Measurements from ENCODE around the gene APOBEC3H. TPM values are rescaled to one million over a fixed set of nuclear protein-coding genes. Genes with fewer than 3 reads are reported as not detected.

Gene APOBEC3H
- total and polyA plus RNA-seq, 3 experiments from 2014 or later = 10.8 to 11.7 (median 11.0) TPM

- Histone ChIP-seq H3K36me3 (ENCODE audit: insufficient read depth, low read length) (no peaks in the 10 kb centered on the region), H3K4me1 (ENCODE audit: insufficient read depth, low read length) (peaks cover 93% of the 10 kb centered on the region), H3K9me3 (ENCODE audit: low read length) (no peaks in the 10 kb centered on the region), H3K4me3 (ENCODE audit: low read length) (no peak overlapping the region), H3K27ac (ENCODE audit: low read depth, low read length) (peak overlapping the region; percentile 85), H3K27me3 (ENCODE audit: insufficient read depth, low read length, poor library complexity, severe bottlenecking) (no peaks in the 10 kb centered on the region)
- POLR2A ChIA-PET = interaction anchor here (0.5 to 1.4 kb wide), 4 partner anchors 12 to 1184 kb away, joined by 3 to 6 read pairs (median 4); no protein-coding TSS in a partner anchor
- H3K4me1 Mint-ChIP-seq = peaks cover 85 to 99% (median 94%) of the 10 kb centered on the region in 3 donors
- no peak for DNase-seq
- H3K27me3 Mint-ChIP-seq = peaks cover 0 to 4% of the 10 kb centered on the region in 2 donors
- peak overlapping the region; percentile 92 to 100 (median 100) for H3K27ac Mint-ChIP-seq
- no peaks in the 10 kb centered on the region for H3K9me3 Mint-ChIP-seq
- peak overlapping the region; percentile 51 to 87 (median 84) for H3K4me3 Mint-ChIP-seq
- H3K36me3 Mint-ChIP-seq = peaks cover 0 to 7% (median 3%) of the 10 kb centered on the region in 3 donors
- CTCF ChIA-PET = interaction anchor here (1.1 kb wide), 1 partner anchor 26 kb away, joined by 3 read pairs; no protein-coding TSS in a partner anchor
Measured at GRCh38 chr22:39092111-39092862, 4.8 kb upstream of the APOBEC3H start.

DNA sequence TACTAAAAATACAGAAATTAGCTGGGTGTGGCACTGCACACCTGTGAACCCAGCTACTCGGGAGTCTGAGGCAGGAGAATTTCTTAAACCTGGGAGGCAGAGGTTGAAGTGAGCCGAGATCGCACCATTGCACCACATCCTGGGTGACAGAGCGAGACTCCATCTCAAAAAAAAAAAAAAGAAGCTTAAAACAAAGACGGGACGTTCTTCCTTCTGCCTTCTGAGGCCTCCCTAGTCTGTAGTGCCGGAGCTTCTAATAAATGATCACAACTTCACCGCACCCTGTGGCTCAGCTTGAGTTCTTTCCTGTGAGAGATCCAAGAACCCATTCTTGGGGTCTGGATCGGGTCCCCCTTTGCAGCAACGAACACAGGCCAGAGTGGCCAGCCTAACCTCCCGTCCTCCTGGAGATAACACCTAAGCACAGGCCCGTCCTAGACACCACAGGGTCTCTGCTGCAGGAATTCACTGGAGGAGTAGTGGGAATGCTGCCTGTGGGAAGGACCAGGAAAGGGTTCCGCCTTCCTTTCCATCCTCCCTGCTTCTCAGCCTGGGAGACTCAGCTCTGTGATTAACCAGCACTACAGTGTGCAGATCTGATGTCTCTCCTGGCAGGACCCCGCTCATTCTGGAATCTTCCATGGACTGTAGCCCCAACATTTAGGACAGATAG, 2.2 kb upstream of the APOBEC3H start:
- H3K9me3 ChIP-seq (ENCODE audit: low read length) = no peaks in the 10 kb centered on the region
- ChIA-PET POLR2A (interaction anchor here (0.6 to 1.5 kb wide), 7 partner anchors 10 to 81 kb away, joined by 3 to 7 read pairs (median 4); partner anchors contain the start of genes APOBEC3C and APOBEC3G), CTCF (interaction anchor here (0.7 to 2.0 kb wide), 7 partner anchors 17 to 224 kb away, joined by 3 to 10 read pairs (median 4); no protein-coding TSS in a partner anchor)
- Mint-ChIP-seq H3K9me3 (no peaks in the 10 kb centered on the region), H3K27ac (peak overlapping the region; percentile 92 to 99 (median 96)), H3K27me3 (peaks cover 0 to 5% of the 10 kb centered on the region in 2 donors), H3K4me1 (peaks cover 87 to 99% (median 94%) of the 10 kb centered on the region in 3 donors), H3K4me3 (peak overlapping the region; percentile 56 to 80 (median 69)), H3K36me3 (no peaks in the 10 kb centered on the region)
- peak overlapping the region; percentile 43 for H3K27ac ChIP-seq (ENCODE audit: low read depth, low read length)
- H3K4me1 ChIP-seq (ENCODE audit: insufficient read depth, low read length) = peaks cover 96% of the 10 kb centered on the region
- no peaks in the 10 kb centered on the region for H3K27me3 ChIP-seq (ENCODE audit: insufficient read depth, low read length, poor library complexity, severe bottlenecking)
- H3K36me3 ChIP-seq (ENCODE audit: insufficient read depth, low read length) = no peaks in the 10 kb centered on the region
- peak in 4 of 5 donors; percentile 36 to 75 (median 60) for DNase-seq
- H3K4me3 ChIP-seq (ENCODE audit: low read length) = peak overlapping the region; percentile 42

DNA sequence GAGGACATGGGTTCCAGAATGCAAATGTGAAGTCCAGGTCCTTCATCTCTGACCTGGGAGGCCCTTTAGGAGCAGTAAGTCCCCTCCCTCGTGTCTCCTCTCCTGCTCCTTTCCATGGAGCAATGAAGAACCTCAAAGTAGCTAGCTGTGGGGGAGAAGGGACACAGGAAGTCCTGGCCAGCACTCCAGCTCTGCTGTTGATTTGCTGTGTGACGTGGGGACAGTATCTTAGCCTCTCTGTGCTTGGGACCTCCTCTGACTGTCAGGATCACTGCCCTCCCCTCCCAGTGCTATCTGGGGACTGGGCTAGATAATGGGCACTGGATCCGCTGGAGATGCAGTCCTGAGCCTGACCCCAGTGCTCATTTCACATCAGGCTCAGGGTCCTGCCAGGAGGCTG, 1.1 kb upstream of the APOBEC3H start:
- Mint-ChIP-seq H3K36me3 (no peaks in the 10 kb centered on the region), H3K27me3 (peaks cover 0 to 5% of the 10 kb centered on the region in 2 donors), H3K4me1 (peaks cover 84 to 99% (median 92%) of the 10 kb centered on the region in 3 donors), H3K27ac (peak overlapping the region; percentile 76 to 99 (median 96)), H3K9me3 (no peaks in the 10 kb centered on the region), H3K4me3 (peak overlapping the region in 5 of 7 donors; percentile 16 to 80 (median 73))
- H3K4me1 ChIP-seq (ENCODE audit: insufficient read depth, low read length) = peaks cover 93% of the 10 kb centered on the region
- H3K27ac ChIP-seq (ENCODE audit: low read depth, low read length) = no peak overlapping the region
- no peaks in the 10 kb centered on the region for H3K27me3 ChIP-seq (ENCODE audit: insufficient read depth, low read length, poor library complexity, severe bottlenecking)
- POLR2A ChIA-PET = no interaction called here
- H3K9me3 ChIP-seq (ENCODE audit: low read length) = no peaks in the 10 kb centered on the region
- no peak overlapping the region for H3K4me3 ChIP-seq (ENCODE audit: low read length)
- CTCF ChIA-PET = interaction anchor here (0.9 kb wide), 1 partner anchor 93 kb away, joined by 4 read pairs; no protein-coding TSS in a partner anchor
- H3K36me3 ChIP-seq (ENCODE audit: insufficient read depth, low read length) = no peaks in the 10 kb centered on the region
- DNase-seq = no peak

GRCh38 chr22:39098026-39098425, 982 bp downstream of the APOBEC3H start:
- Histone ChIP-seq H3K9me3 (ENCODE audit: low read length) (no peaks in the 10 kb centered on the region), H3K36me3 (ENCODE audit: insufficient read depth, low read length) (no peaks in the 10 kb centered on the region), H3K27me3 (ENCODE audit: insufficient read depth, low read length, poor library complexity, severe bottlenecking) (no peaks in the 10 kb centered on the region), H3K27ac (ENCODE audit: low read depth, low read length) (peak overlapping the region; percentile 57), H3K4me1 (ENCODE audit: insufficient read depth, low read length) (peaks cover 72% of the 10 kb centered on the region), H3K4me3 (ENCODE audit: low read length) (peak overlapping the region; percentile 21)
- H3K27me3 Mint-ChIP-seq = peaks cover 0 to 2% of the 10 kb centered on the region in 2 donors
- peak overlapping the region; percentile 29 to 87 (median 73) for H3K4me3 Mint-ChIP-seq
- H3K9me3 Mint-ChIP-seq = no peaks in the 10 kb centered on the region
- H3K4me1 Mint-ChIP-seq = peaks cover 68 to 81% (median 72%) of the 10 kb centered on the region in 3 donors
- no peak for DNase-seq
- CTCF ChIA-PET = interaction anchor here (0.8 to 2.2 kb wide), 4 partner anchors 17 to 228 kb away, joined by 3 to 4 read pairs (median 4); no protein-coding TSS in a partner anchor
- H3K36me3 Mint-ChIP-seq = no peaks in the 10 kb centered on the region
- peak overlapping the region; percentile 93 to 99 (median 96) for H3K27ac Mint-ChIP-seq
- POLR2A ChIA-PET = interaction anchor here (0.5 to 1.4 kb wide), 4 partner anchors 10 to 20 kb away, joined by 3 to 7 read pairs (median 4); partner anchors contain the start of gene APOBEC3G

DNA sequence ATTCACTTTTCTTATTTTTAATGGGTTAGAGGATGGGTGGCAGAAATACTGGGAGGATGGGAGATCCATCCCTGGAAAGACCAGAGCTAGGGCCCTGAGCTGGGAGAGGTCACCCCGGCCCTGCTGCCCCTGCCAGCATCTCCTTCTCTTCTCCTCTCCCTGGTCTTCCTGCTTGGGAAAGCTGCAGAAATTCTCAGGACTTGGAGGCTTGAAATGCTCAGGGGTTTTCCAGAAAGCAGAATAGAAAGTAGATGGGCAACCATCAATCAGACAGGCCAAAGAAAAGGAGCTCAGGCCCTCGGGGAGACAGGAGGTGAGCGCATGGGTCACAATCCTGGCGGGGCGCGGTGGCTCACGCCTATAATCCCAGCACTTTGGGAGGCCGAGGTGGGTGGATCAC, 1.5 kb downstream of the APOBEC3H start:
- Histone ChIP-seq H3K27me3 (ENCODE audit: insufficient read depth, low read length, poor library complexity, severe bottlenecking) (no peaks in the 10 kb centered on the region), H3K36me3 (ENCODE audit: insufficient read depth, low read length) (no peaks in the 10 kb centered on the region), H3K27ac (ENCODE audit: low read depth, low read length) (peak overlapping the region; percentile 67), H3K4me3 (ENCODE audit: low read length) (no peak overlapping the region), H3K4me1 (ENCODE audit: insufficient read depth, low read length) (peaks cover 69% of the 10 kb centered on the region), H3K9me3 (ENCODE audit: low read length) (no peaks in the 10 kb centered on the region)
- Mint-ChIP-seq H3K27me3 (peaks cover 0 to 2% of the 10 kb centered on the region in 2 donors), H3K4me1 (peaks cover 67 to 76% (median 74%) of the 10 kb centered on the region in 3 donors), H3K36me3 (no peaks in the 10 kb centered on the region), H3K27ac (peak overlapping the region; percentile 92 to 99 (median 96)), H3K9me3 (no peaks in the 10 kb centered on the region), H3K4me3 (peak overlapping the region; percentile 43 to 87 (median 64))
- ChIA-PET POLR2A (interaction anchor here (0.9 to 1.4 kb wide), 3 partner anchors 10 to 21 kb away, joined by 3 to 7 read pairs (median 3); partner anchors contain the start of gene APOBEC3G), CTCF (interaction anchor here (0.8 to 2.2 kb wide), 4 partner anchors 17 to 228 kb away, joined by 3 to 4 read pairs (median 4); no protein-coding TSS in a partner anchor)
- DNase-seq = no peak

- Mint-ChIP-seq H3K4me3 (no peak overlapping the region), H3K27me3 (peaks cover 0 to 2% of the 10 kb centered on the region in 2 donors), H3K27ac (peak overlapping the region in 4 of 8 donors; percentile 17 to 95 (median 73)), H3K4me1 (peaks cover 46 to 51% (median 49%) of the 10 kb centered on the region in 3 donors), H3K36me3 (no peaks in the 10 kb centered on the region), H3K9me3 (no peaks in the 10 kb centered on the region)
- Histone ChIP-seq H3K9me3 (ENCODE audit: low read length) (no peaks in the 10 kb centered on the region), H3K27ac (ENCODE audit: low read depth, low read length) (no peak overlapping the region), H3K27me3 (ENCODE audit: insufficient read depth, low read length, poor library complexity, severe bottlenecking) (no peaks in the 10 kb centered on the region), H3K4me3 (ENCODE audit: low read length) (no peak overlapping the region), H3K36me3 (ENCODE audit: insufficient read depth, low read length) (no peaks in the 10 kb centered on the region), H3K4me1 (ENCODE audit: insufficient read depth, low read length) (peaks cover 43% of the 10 kb centered on the region)
- POLR2A ChIA-PET = no interaction called here
- CTCF ChIA-PET = no interaction called here
- no peak for DNase-seq
Measured at GRCh38 chr22:39101226-39101625, 4.2 kb downstream of the APOBEC3H start.

- Histone ChIP-seq H3K4me1 (ENCODE audit: insufficient read depth, low read length) (peaks cover 21% of the 10 kb centered on the region), H3K36me3 (ENCODE audit: insufficient read depth, low read length) (no peaks in the 10 kb centered on the region), H3K9me3 (ENCODE audit: low read length) (no peaks in the 10 kb centered on the region), H3K27ac (ENCODE audit: low read depth, low read length) (no peak overlapping the region), H3K4me3 (ENCODE audit: low read length) (no peak overlapping the region), H3K27me3 (ENCODE audit: insufficient read depth, low read length, poor library complexity, severe bottlenecking) (no peaks in the 10 kb centered on the region)
- no peak for DNase-seq
- H3K36me3 Mint-ChIP-seq = no peaks in the 10 kb centered on the region
- CTCF ChIA-PET = no interaction called here
- H3K4me1 Mint-ChIP-seq = peaks cover 26 to 29% (median 28%) of the 10 kb centered on the region in 3 donors
- no peak overlapping the region for H3K4me3 Mint-ChIP-seq
- POLR2A ChIA-PET = no interaction called here
- H3K9me3 Mint-ChIP-seq = no peaks in the 10 kb centered on the region
- peak overlapping the region in 4 of 8 donors; percentile 44 to 66 (median 56) for H3K27ac Mint-ChIP-seq
- H3K27me3 Mint-ChIP-seq = no peaks in the 10 kb centered on the region
Measured at GRCh38 chr22:39103431-39103830, 6.4 kb downstream of the APOBEC3H start.

All from CD8-positive, alpha-beta memory T cell (primary cell).